WTC11 (cell line): Measurements from ENCODE around the gene JTB. TPM values are rescaled to one million over a fixed set of nuclear protein-coding genes. Genes with fewer than 3 reads are reported as not detected.

Experiments
- ATAC-seq: fragments of 200-7000 bp; cut with Tn5 transposase; 2 replicates; pipeline ENCODE4 v1.10.0; 2021; ENCODE audit warnings: mild to moderate bottlenecking, moderate library complexity
- CTCF ChIA-PET: fragments of 300-600 bp; sonication (Branson Sonifier 250); formaldehyde crosslinking; loops from one replicate; lab custom pipeline; 2021; ENCODE audit warnings: antibody characterized with exemption; lab: Charles Lee
- POLR2A ChIA-PET: fragments of 350-600 bp; sonication (Branson Sonifier 250); formaldehyde crosslinking; loops from one replicate; lab custom pipeline; 2021; ENCODE audit warnings: antibody characterized with exemption; lab: Charles Lee
- DNase-seq: peaks from one replicate; pipeline ENCODE4 v3.0.0; 2021; ENCODE audit warnings: low spot score
- H3K27ac Mint-ChIP-seq: 2 replicates; pipeline ENCODE4 v1.8.0; 2021; ENCODE audit warnings: mixed read lengths
- H3K27me3 Mint-ChIP-seq: 2 replicates; pipeline ENCODE4 v1.8.0; 2021; ENCODE audit warnings: low read depth, mild to moderate bottlenecking, moderate library complexity, mixed read lengths
- H3K36me3 Mint-ChIP-seq: 2 replicates; pipeline ENCODE4 v1.8.0; 2021; ENCODE audit warnings: mixed read lengths
- H3K4me1 Mint-ChIP-seq: 2 replicates; pipeline ENCODE4 v1.8.0; 2022; ENCODE audit warnings: mixed read lengths
- H3K4me3 Mint-ChIP-seq: 2 replicates; pipeline ENCODE4 v1.8.0; 2021; ENCODE audit warnings: mild to moderate bottlenecking, moderate library complexity, mixed read lengths
- H3K9me3 Mint-ChIP-seq: 2 replicates; pipeline ENCODE4 v1.8.0; 2021; ENCODE audit warnings: mixed read lengths
- CBFB ChIP-seq: sonication (generic); formaldehyde crosslinking; IDR thresholded peaks from 2 replicates; pipeline ENCODE4 v1.8.1; 2022; ENCODE audit warnings: mild to moderate bottlenecking, low read depth, missing genetic modification reagents
- CDX4 ChIP-seq: fragments of 250-450 bp; sonication (Bioruptor Pico); IDR thresholded peaks from 2 replicates; pipeline ENCODE4 v1.9.0; 2021; ENCODE audit warnings: moderate library complexity, mild to moderate bottlenecking, inconsistent platforms, borderline replicate concordance
- E2F1 ChIP-seq: sonication (generic); formaldehyde crosslinking; IDR thresholded peaks from 2 replicates; pipeline ENCODE4 v1.8.0; 2022; ENCODE audit warnings: mild to moderate bottlenecking, missing genetic modification reagents
- FOXJ3 ChIP-seq: sonication (generic); formaldehyde crosslinking; IDR thresholded peaks from 2 replicates; pipeline ENCODE4 v1.9.0; 2021; ENCODE audit warnings: missing genetic modification reagents, mild to moderate bottlenecking, borderline replicate concordance
- FOXP4 ChIP-seq: sonication (generic); formaldehyde crosslinking; IDR thresholded peaks from 2 replicates; pipeline ENCODE4 v1.8.0; 2022; ENCODE audit warnings: mild to moderate bottlenecking, missing genetic modification reagents
- HMGA2 ChIP-seq: fragments of 250-450 bp; sonication (Bioruptor Pico); IDR thresholded peaks from 2 replicates; pipeline ENCODE4 v1.4.0; 2021; ENCODE audit warnings: mild to moderate bottlenecking, moderate library complexity
- IRF1 ChIP-seq: sonication (generic); formaldehyde crosslinking; IDR thresholded peaks from 2 replicates; pipeline ENCODE4 v1.8.0; 2023; ENCODE audit warnings: missing genetic modification reagents
- JAZF1 ChIP-seq: fragments of 250-450 bp; sonication (Bioruptor Pico); IDR thresholded peaks from 2 replicates; pipeline ENCODE4 v1.9.0; 2021; ENCODE audit warnings: moderate library complexity, mild to moderate bottlenecking, inconsistent platforms
- KAT7 ChIP-seq: sonication (generic); formaldehyde crosslinking; IDR thresholded peaks from 2 replicates; pipeline ENCODE4 v1.8.1; 2023; ENCODE audit warnings: missing genetic modification reagents, mild to moderate bottlenecking, borderline replicate concordance
- MYBL2 ChIP-seq: sonication (generic); formaldehyde crosslinking; IDR thresholded peaks from 2 replicates; pipeline ENCODE4 v1.8.1; 2023; ENCODE audit warnings: mild to moderate bottlenecking, moderate library complexity, missing genetic modification reagents
- NFATC4 ChIP-seq: fragments of 250-450 bp; sonication (Bioruptor Pico); IDR thresholded peaks from 2 replicates; pipeline ENCODE4 v1.9.0; 2021; ENCODE audit warnings: mild to moderate bottlenecking
- PREB ChIP-seq: sonication (generic); formaldehyde crosslinking; IDR thresholded peaks from 2 replicates; pipeline ENCODE4 v1.8.1; 2022; ENCODE audit warnings: mild to moderate bottlenecking, missing genetic modification reagents, moderate library complexity, borderline replicate concordance
- SMAD4 ChIP-seq: sonication (generic); formaldehyde crosslinking; IDR thresholded peaks from 2 replicates; pipeline ENCODE4 v1.8.0; 2022; ENCODE audit warnings: mild to moderate bottlenecking, missing genetic modification reagents
- TEAD1 ChIP-seq: sonication (generic); formaldehyde crosslinking; IDR thresholded peaks from 2 replicates; pipeline ENCODE4 v1.8.0; 2022; ENCODE audit warnings: mild to moderate bottlenecking, missing genetic modification reagents
- ZNF396 ChIP-seq: fragments of 250-450 bp; sonication (Bioruptor Pico); IDR thresholded peaks from 2 replicates; pipeline ENCODE4 v1.8.0; 2021; ENCODE audit warnings: mild to moderate bottlenecking, moderate library complexity, borderline replicate concordance
- ZNF425 ChIP-seq: fragments of 250-450 bp; sonication (Bioruptor Pico); conservative IDR thresholded peaks from 2 replicates; pipeline ENCODE4 v1.9.0; 2021; ENCODE audit warnings: mild to moderate bottlenecking
- ZNF512 ChIP-seq: sonication (generic); formaldehyde crosslinking; IDR thresholded peaks from 2 replicates; pipeline ENCODE4 v1.8.1; 2022; ENCODE audit warnings: missing genetic modification reagents, borderline replicate concordance
- ZNF532 ChIP-seq: fragments of 250-450 bp; sonication (Bioruptor Pico); IDR thresholded peaks from 2 replicates; pipeline ENCODE4 v1.9.0; 2021; ENCODE audit warnings: mild to moderate bottlenecking, borderline replicate concordance
- ZSCAN18 ChIP-seq: fragments of 250-450 bp; sonication (Bioruptor Pico); IDR thresholded peaks from 2 replicates; pipeline ENCODE4 v2.1.2; 2022; ENCODE audit warnings: mild to moderate bottlenecking, moderate library complexity
- total RNA-seq: library from RNA; stranded (reverse); gene quantifications from 3 replicates; pipeline ENCODE4 v1.2.3, GENCODE V29; 2021

JTB gene
- total RNA-seq, 1 experiment from 2014 or later: 90.3 TPM

- ChIA-PET POLR2A (no interaction called here), CTCF (no interaction called here)
- H3K36me3 Mint-ChIP-seq: peaks cover 27% of the 10 kb centered on the region
- no peaks in the 10 kb centered on the region for H3K27me3 Mint-ChIP-seq
- no peak for DNase-seq
- peaks cover 28% of the 10 kb centered on the region for H3K4me1 Mint-ChIP-seq
- no peak for TF ChIP-seq ZNF425 (CRISPR knock-in tag)
- TF ChIP-seq TEAD1 (CRISPR knock-in tag): no peak
- no peak for TF ChIP-seq CBFB (CRISPR knock-in tag)
- TF ChIP-seq E2F1: no peak
- TF ChIP-seq SMAD4: no peak
- no peak for TF ChIP-seq JAZF1
- no peak for TF ChIP-seq HMGA2 (CRISPR knock-in tag)
- no peak for TF ChIP-seq ZSCAN18 (CRISPR knock-in tag)
- no peak for TF ChIP-seq MYBL2 (CRISPR knock-in tag)
- no peak for TF ChIP-seq ZNF532 (CRISPR knock-in tag)
- no peak for TF ChIP-seq ZNF396
- TF ChIP-seq KAT7: no peak
- TF ChIP-seq NFATC4 (CRISPR knock-in tag): no peak
- TF ChIP-seq CDX4: no peak
- no peak for TF ChIP-seq IRF1 (CRISPR knock-in tag)
- no peak for TF ChIP-seq FOXP4 (CRISPR knock-in tag)
- TF ChIP-seq PREB: no peak
- no peak for TF ChIP-seq ZNF512 (CRISPR knock-in tag)
- no peak for TF ChIP-seq FOXJ3 (CRISPR knock-in tag)
- H3K4me3 Mint-ChIP-seq: no peak overlapping the region
- no peak overlapping the region for H3K27ac Mint-ChIP-seq
- peaks cover 5% of the 10 kb centered on the region for H3K9me3 Mint-ChIP-seq
- no peak for ATAC-seq
Observed at GRCh38 chr1:153970346-153970745, 7.1 kb downstream of the JTB start.
